Glutamatergic neuron (in vitro differentiated cells): ENCODE measurements around the gene AKAP11. TPM values are rescaled to one million over a fixed set of nuclear protein-coding genes. Genes with fewer than 3 reads are reported as not detected.

Source experiments
- DNase-seq: peaks from one replicate; pipeline ENCODE4 v3.0.0; 2022
- H3K27ac Mint-ChIP-seq: one replicate; pipeline ENCODE4 v1.8.0; 2020; ENCODE audit warnings: mild to moderate bottlenecking, mixed read lengths, inconsistent platforms; ENCODE audit not compliant: unreplicated experiment
- H3K27me3 Mint-ChIP-seq: one replicate; pipeline ENCODE4 v1.8.0; 2020; ENCODE audit warnings: mild to moderate bottlenecking, moderate library complexity, mixed read lengths, inconsistent platforms; ENCODE audit not compliant: unreplicated experiment
- H3K36me3 Mint-ChIP-seq: one replicate; pipeline ENCODE4 v1.8.0; 2020; ENCODE audit warnings: mild to moderate bottlenecking, mixed read lengths, inconsistent platforms; ENCODE audit not compliant: unreplicated experiment
- H3K4me1 Mint-ChIP-seq: one replicate; pipeline ENCODE4 v1.8.0; 2020; ENCODE audit warnings: mild to moderate bottlenecking, low read depth, mixed read lengths, inconsistent platforms; ENCODE audit not compliant: unreplicated experiment
- H3K4me3 Mint-ChIP-seq: one replicate; pipeline ENCODE4 v1.8.0; 2020; ENCODE audit warnings: mild to moderate bottlenecking, mixed read lengths, inconsistent platforms; ENCODE audit not compliant: unreplicated experiment
- H3K9me3 Mint-ChIP-seq: one replicate; pipeline ENCODE4 v1.8.0; 2020; ENCODE audit warnings: mild to moderate bottlenecking, moderate library complexity, mixed read lengths, inconsistent platforms; ENCODE audit not compliant: unreplicated experiment
- total RNA-seq: library from RNA; stranded (reverse); fragmentation: NEBNext Ultra II Directional; extraction: Animal tissue kit (Norgen Biotek cat#: 25700); gene quantifications from one replicate; pipeline ENCODE4 v1.2.1, GENCODE V29; 2021; ENCODE audit not compliant: unreplicated experiment
- TF ChIP-seq, protein P1 (sequence below): fragments of 200-600 bp; sonication (generic); IDR thresholded peaks from one replicate; pipeline ENCODE4 v1.5.0; 2021; ENCODE audit not compliant: partially characterized antibody, unreplicated experiment

Gene AKAP11
- total RNA-seq, 1 donor from 2014 or later = 33.2 TPM

DNA sequence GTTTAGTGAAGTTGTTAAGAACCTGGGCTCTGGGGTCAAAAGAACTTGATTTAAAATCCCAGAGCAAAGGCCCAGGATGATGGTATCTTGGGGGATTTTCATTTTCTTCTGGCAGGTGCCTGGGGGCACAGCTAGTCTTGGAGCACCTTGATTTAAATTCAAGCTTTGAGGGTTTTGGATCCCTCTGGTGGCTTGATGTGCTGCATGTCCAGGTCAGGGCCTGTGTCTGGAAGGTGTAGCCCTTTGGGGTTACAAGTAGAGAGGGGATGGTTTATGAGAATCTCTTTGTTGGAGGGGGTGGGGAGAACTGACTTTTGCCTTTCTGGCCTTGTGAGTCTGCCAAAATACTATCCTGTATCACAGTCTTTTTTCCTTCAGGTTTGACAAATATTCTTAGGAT is 55.8 kb downstream of the AKAP11 start:
- Mint-ChIP-seq H3K9me3 (no peaks in the 10 kb centered on the region), H3K4me3 (no peak overlapping the region), H3K4me1 (no peaks in the 10 kb centered on the region), H3K36me3 (no peaks in the 10 kb centered on the region), H3K27me3 (no peaks in the 10 kb centered on the region), H3K27ac (no peak overlapping the region)
- TF ChIP-seq, protein P1, sequence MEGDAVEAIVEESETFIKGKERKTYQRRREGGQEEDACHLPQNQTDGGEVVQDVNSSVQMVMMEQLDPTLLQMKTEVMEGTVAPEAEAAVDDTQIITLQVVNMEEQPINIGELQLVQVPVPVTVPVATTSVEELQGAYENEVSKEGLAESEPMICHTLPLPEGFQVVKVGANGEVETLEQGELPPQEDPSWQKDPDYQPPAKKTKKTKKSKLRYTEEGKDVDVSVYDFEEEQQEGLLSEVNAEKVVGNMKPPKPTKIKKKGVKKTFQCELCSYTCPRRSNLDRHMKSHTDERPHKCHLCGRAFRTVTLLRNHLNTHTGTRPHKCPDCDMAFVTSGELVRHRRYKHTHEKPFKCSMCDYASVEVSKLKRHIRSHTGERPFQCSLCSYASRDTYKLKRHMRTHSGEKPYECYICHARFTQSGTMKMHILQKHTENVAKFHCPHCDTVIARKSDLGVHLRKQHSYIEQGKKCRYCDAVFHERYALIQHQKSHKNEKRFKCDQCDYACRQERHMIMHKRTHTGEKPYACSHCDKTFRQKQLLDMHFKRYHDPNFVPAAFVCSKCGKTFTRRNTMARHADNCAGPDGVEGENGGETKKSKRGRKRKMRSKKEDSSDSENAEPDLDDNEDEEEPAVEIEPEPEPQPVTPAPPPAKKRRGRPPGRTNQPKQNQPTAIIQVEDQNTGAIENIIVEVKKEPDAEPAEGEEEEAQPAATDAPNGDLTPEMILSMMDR = no peak
- no peak for DNase-seq

- DNase-seq = no peak
- Mint-ChIP-seq H3K4me3 (no peak overlapping the region), H3K27me3 (no peaks in the 10 kb centered on the region), H3K27ac (no peak overlapping the region), H3K9me3 (no peaks in the 10 kb centered on the region), H3K4me1 (no peaks in the 10 kb centered on the region), H3K36me3 (no peaks in the 10 kb centered on the region)
- TF ChIP-seq, protein P1 = no peak
Measured at GRCh38 chr13:42328672-42329071, 56.7 kb downstream of the AKAP11 start.

DNA sequence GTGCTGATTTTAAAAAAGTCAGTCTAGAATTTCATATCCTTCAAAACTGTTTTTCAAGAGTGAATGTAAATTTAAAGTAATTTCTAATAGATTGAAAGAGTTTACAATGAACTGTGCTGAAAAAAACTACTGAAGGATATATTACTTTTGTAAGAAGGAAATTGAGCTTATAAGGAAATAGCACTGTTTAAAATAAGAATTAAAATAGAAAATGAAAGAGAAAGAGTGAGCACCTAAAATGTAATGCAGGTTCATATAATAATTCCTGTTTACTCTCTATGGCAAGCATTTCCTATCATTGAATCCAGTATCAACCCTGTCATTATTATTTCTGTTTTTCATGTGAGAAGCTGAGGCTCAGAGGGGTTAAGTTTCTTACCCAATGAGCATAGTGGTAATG is 57.3 kb downstream of the AKAP11 start:
- no peak overlapping the region for H3K4me3 Mint-ChIP-seq
- no peaks in the 10 kb centered on the region for H3K4me1 Mint-ChIP-seq
- no peaks in the 10 kb centered on the region for H3K36me3 Mint-ChIP-seq
- H3K27ac Mint-ChIP-seq = no peak overlapping the region
- H3K9me3 Mint-ChIP-seq = no peaks in the 10 kb centered on the region
- no peak for DNase-seq
- TF ChIP-seq, protein P1 = no peak
- no peaks in the 10 kb centered on the region for H3K27me3 Mint-ChIP-seq

DNA sequence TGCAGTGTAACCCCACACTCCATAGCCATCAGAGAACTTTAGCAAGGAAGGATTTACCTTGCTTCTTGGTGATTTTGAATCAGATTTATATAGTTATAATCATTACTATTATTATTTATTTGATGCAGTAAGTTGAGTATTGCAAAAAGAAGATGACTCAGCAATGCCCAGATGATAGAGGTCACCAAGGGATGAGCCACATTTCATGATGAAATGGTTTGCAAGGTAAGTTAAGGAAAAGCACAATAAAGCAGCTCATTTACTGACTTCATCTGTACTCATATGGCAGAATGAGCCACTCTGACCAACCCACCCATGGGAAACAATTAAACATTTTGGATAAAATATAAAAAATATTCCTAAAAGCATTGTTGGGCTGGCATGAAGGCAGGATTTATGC is 59.1 kb downstream of the AKAP11 start:
- H3K4me1 Mint-ChIP-seq = no peaks in the 10 kb centered on the region
- no peak overlapping the region for H3K27ac Mint-ChIP-seq
- no peak overlapping the region for H3K4me3 Mint-ChIP-seq
- no peaks in the 10 kb centered on the region for H3K36me3 Mint-ChIP-seq
- no peaks in the 10 kb centered on the region for H3K27me3 Mint-ChIP-seq
- no peaks in the 10 kb centered on the region for H3K9me3 Mint-ChIP-seq
- TF ChIP-seq, protein P1 = no peak
- DNase-seq = no peak

GRCh38 chr13:42333613-42334328 is 61.8 kb downstream of the AKAP11 start:
- no peaks in the 10 kb centered on the region for H3K36me3 Mint-ChIP-seq
- TF ChIP-seq, protein P1 = peak; percentile 30
- peaks cover 2% of the 10 kb centered on the region for H3K4me1 Mint-ChIP-seq
- DNase-seq = no peak
- no peak overlapping the region for H3K27ac Mint-ChIP-seq
- H3K9me3 Mint-ChIP-seq = no peaks in the 10 kb centered on the region
- H3K27me3 Mint-ChIP-seq = no peaks in the 10 kb centered on the region
- H3K4me3 Mint-ChIP-seq = no peak overlapping the region
